ENCODE results near the gene NPAS3.

DNA sequence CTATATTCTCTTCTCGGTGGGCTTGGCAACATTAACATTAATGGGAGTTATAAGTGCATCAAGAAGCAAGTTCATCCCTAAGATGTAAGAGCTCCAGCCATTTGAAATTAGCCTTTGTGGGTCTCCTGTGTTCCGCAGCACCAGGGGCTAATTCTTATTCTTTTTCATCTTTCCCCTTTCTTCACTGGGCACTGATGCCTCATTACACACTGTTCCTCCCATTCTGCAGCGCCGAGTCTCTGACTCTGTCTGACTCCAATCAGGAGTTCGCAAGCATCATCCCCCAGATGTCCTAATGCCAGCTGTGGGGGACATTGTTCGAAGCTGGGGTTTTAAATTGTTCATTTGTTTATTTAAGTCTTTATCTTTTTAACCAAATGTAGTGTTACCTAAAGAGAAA lies 670.9 kb downstream of the NPAS3 start:
- TF ChIP-seq, protein P1, sequence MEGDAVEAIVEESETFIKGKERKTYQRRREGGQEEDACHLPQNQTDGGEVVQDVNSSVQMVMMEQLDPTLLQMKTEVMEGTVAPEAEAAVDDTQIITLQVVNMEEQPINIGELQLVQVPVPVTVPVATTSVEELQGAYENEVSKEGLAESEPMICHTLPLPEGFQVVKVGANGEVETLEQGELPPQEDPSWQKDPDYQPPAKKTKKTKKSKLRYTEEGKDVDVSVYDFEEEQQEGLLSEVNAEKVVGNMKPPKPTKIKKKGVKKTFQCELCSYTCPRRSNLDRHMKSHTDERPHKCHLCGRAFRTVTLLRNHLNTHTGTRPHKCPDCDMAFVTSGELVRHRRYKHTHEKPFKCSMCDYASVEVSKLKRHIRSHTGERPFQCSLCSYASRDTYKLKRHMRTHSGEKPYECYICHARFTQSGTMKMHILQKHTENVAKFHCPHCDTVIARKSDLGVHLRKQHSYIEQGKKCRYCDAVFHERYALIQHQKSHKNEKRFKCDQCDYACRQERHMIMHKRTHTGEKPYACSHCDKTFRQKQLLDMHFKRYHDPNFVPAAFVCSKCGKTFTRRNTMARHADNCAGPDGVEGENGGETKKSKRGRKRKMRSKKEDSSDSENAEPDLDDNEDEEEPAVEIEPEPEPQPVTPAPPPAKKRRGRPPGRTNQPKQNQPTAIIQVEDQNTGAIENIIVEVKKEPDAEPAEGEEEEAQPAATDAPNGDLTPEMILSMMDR (conservative IDR thresholded peaks at IDR 0.05; ENCODE audit: low read depth, low read length) = no peak
- TF ChIP-seq EZH2 (IDR thresholded peaks at IDR 0.05; ENCODE audit: borderline replicate concordance, low read depth, low read length, poor library complexity, severe bottlenecking) = no peak
